Suprapubic skin (tissue), 4 donors: ENCODE measurements around the gene VSTM2B. TPM values are rescaled to one million over a fixed set of nuclear protein-coding genes. Genes with fewer than 3 reads are reported as not detected.

Source experiments
- DNase-seq, 2 donors: peaks; one replicate each; pipeline ENCODE4 v3.0.0-alpha.2; 2019; ENCODE audit warnings: low spot score in 2 of 2
- H3K27ac ChIP-seq: fragments of 200-600 bp; sonication (generic); one replicate; pipeline ENCODE4 v1.5.1; 2019
- H3K27me3 ChIP-seq: fragments of 200-600 bp; sonication (generic); one replicate; pipeline ENCODE4 v1.5.1; 2019
- H3K36me3 ChIP-seq: fragments of 200-600 bp; sonication (generic); one replicate; pipeline ENCODE4 v1.5.1; 2019
- H3K4me1 ChIP-seq: fragments of 200-600 bp; sonication (generic); one replicate; pipeline ENCODE4 v1.5.1; 2019
- H3K4me3 ChIP-seq: fragments of 200-600 bp; sonication (generic); one replicate; pipeline ENCODE4 v1.5.1; 2019; ENCODE audit warnings: mild to moderate bottlenecking
- H3K9me3 ChIP-seq: fragments of 200-600 bp; sonication (generic); one replicate; pipeline ENCODE4 v1.5.1; 2019
- EP300 ChIP-seq: sonication (generic); formaldehyde crosslinking; IDR thresholded peaks from one replicate; pipeline ENCODE4 v1.6.1; 2017; ENCODE audit warnings: antibody characterized with exemption
- POLR2A ChIP-seq, 2 donors: fragments of 450-650 bp; IDR thresholded peaks; one replicate each; pipeline ENCODE4 v1.6.1; 2017; ENCODE audit warnings: antibody characterized with exemption in 2 of 2, mild to moderate bottlenecking in 2 of 2, moderate library complexity in 2 of 2
- POLR2AphosphoS5 ChIP-seq, 3 donors: sonication (generic); formaldehyde crosslinking; IDR thresholded peaks; one replicate each; pipeline ENCODE4 v1.6.1; 2017; ENCODE audit warnings: antibody characterized with exemption in 3 of 3
- WGBS: methylation state at CpG from one replicate; pipeline ENCODE4 v1.1.5; 2018; 5-methylcytosine and 5-hydroxymethylcytosine counted together
- total RNA-seq, 4 donors: library from RNA; depleted of rRNA; stranded (reverse); fragments of >200 nt; gene quantifications; one replicate each; pipeline ENCODE4 v1.1.0, GENCODE V29; 2016
- TF ChIP-seq, protein P1 (sequence below), 2 donors: fragments of 200-600 bp in 1 of 2; fragments of 450-650 bp in 1 of 2; sonication (generic) in 1 of 2; IDR thresholded peaks; one replicate each; pipeline ENCODE4 v1.5.1; 2016 to 2019; ENCODE audit warnings: antibody characterized with exemption in 2 of 2, mild to moderate bottlenecking in 1 of 2, moderate library complexity in 1 of 2

VSTM2B gene
- total RNA-seq, 4 donors from 2014 or later: not detected

GRCh38 chr19:29547361-29547960 is 21.7 kb downstream of the VSTM2B start:
- H3K9me3 ChIP-seq: no peaks in the 10 kb centered on the region
- no peak for TF ChIP-seq POLR2AphosphoS5 (IDR thresholded peaks at IDR 0.05)
- no peak for TF ChIP-seq EP300
- TF ChIP-seq, protein P1, sequence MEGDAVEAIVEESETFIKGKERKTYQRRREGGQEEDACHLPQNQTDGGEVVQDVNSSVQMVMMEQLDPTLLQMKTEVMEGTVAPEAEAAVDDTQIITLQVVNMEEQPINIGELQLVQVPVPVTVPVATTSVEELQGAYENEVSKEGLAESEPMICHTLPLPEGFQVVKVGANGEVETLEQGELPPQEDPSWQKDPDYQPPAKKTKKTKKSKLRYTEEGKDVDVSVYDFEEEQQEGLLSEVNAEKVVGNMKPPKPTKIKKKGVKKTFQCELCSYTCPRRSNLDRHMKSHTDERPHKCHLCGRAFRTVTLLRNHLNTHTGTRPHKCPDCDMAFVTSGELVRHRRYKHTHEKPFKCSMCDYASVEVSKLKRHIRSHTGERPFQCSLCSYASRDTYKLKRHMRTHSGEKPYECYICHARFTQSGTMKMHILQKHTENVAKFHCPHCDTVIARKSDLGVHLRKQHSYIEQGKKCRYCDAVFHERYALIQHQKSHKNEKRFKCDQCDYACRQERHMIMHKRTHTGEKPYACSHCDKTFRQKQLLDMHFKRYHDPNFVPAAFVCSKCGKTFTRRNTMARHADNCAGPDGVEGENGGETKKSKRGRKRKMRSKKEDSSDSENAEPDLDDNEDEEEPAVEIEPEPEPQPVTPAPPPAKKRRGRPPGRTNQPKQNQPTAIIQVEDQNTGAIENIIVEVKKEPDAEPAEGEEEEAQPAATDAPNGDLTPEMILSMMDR (IDR thresholded peaks at IDR 0.05): no peak
- TF ChIP-seq POLR2A (IDR thresholded peaks at IDR 0.05): no peak
- no peak overlapping the region for H3K27ac ChIP-seq
- H3K4me1 ChIP-seq: no peaks in the 10 kb centered on the region
- H3K4me3 ChIP-seq: no peak overlapping the region
- no peaks in the 10 kb centered on the region for H3K36me3 ChIP-seq
- DNase-seq: peak in 1 of 2 donors; percentile 24
- WGBS: 64% methylated on average over 7 of the region's 7 CpGs
- H3K27me3 ChIP-seq: no peaks in the 10 kb centered on the region

DNA sequence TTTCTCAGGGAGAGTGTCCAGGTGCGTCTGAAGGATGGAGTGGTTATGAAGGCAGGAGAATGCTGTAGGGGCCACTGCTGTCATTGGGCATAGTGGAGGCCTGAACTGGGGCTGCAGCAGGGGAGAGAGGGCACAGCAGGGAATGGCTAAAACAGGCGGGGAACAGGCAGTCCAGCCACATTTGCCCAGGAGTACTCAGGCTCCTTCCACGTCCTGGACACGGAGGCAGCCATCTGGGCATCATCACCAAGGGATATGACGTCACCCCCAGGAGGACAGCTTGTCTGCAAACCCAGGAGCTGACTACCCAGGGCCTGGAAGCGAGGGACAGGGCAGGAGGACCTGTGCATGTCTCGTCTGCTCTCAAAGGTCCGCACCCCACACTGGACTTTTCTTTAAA is 22.2 kb downstream of the VSTM2B start:
- no peaks in the 10 kb centered on the region for H3K4me1 ChIP-seq
- no peaks in the 10 kb centered on the region for H3K9me3 ChIP-seq
- H3K36me3 ChIP-seq: no peaks in the 10 kb centered on the region
- WGBS: 82% methylated on average over 4 of the region's 8 CpGs
- H3K4me3 ChIP-seq: no peak overlapping the region
- no peak overlapping the region for H3K27ac ChIP-seq
- TF ChIP-seq EP300 (no peak), POLR2AphosphoS5 (IDR thresholded peaks at IDR 0.05) (no peak), POLR2A (IDR thresholded peaks at IDR 0.05) (no peak)
- TF ChIP-seq, protein P1 (IDR thresholded peaks at IDR 0.05): no peak
- H3K27me3 ChIP-seq: no peaks in the 10 kb centered on the region
- peak in 1 of 2 donors; percentile 34 for DNase-seq

DNA sequence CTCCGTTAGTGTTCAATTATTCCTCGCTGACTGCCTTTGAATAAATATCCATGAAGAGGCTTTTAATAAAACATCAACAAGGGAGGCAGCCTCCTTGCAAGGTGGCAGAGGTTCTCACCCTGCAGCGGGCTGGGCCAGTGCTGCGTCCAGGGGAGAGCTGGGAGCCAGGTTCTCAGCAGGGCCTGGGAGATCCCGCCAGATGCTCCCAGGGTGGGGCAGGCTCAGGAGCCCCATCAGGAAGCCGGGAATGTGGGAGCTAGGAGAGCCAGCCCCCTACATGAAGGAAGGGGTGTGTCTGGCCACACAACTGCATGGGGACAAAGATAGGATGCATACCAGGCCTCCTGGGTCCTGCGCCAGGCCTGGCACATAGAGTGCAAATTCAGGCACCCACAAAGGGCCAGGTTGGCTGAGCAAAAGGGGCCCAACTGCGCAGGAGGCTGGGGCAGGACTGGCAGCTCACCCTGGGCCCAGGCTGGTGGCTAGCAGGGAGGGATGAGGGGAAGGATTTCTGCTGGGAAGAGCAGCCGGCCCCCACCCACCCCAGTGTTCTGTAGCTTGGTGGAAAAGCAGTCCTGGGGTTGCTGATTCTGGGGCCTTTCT is 22.8 kb downstream of the VSTM2B start:
- H3K27me3 ChIP-seq: no peaks in the 10 kb centered on the region
- WGBS: 75% methylated on average over 8 of the region's 9 CpGs
- no peaks in the 10 kb centered on the region for H3K4me1 ChIP-seq
- no peak overlapping the region for H3K4me3 ChIP-seq
- peak in 1 of 2 donors; percentile 60 for DNase-seq
- H3K27ac ChIP-seq: no peak overlapping the region
- no peaks in the 10 kb centered on the region for H3K9me3 ChIP-seq
- no peaks in the 10 kb centered on the region for H3K36me3 ChIP-seq
- TF ChIP-seq EP300: no peak
- no peak for TF ChIP-seq POLR2AphosphoS5 (IDR thresholded peaks at IDR 0.05)
- TF ChIP-seq, protein P1 (IDR thresholded peaks at IDR 0.05): no peak
- no peak for TF ChIP-seq POLR2A (IDR thresholded peaks at IDR 0.05)

GRCh38 chr19:29549105-29550070 is 23.6 kb downstream of the VSTM2B start:
- TF ChIP-seq POLR2A (IDR thresholded peaks at IDR 0.05) (no peak), POLR2AphosphoS5 (IDR thresholded peaks at IDR 0.05) (no peak), EP300 (no peak)
- TF ChIP-seq, protein P1 (IDR thresholded peaks at IDR 0.05): no peak
- peak in 1 of 2 donors; percentile 78 for DNase-seq
- Histone ChIP-seq H3K27me3 (no peaks in the 10 kb centered on the region), H3K27ac (no peak overlapping the region), H3K9me3 (no peaks in the 10 kb centered on the region), H3K4me3 (no peak overlapping the region), H3K36me3 (no peaks in the 10 kb centered on the region), H3K4me1 (no peaks in the 10 kb centered on the region)
- 68% methylated on average over 3 of the region's 9 CpGs for WGBS

GRCh38 chr19:29550896-29551295 is 25.1 kb downstream of the VSTM2B start:
- no peak overlapping the region for H3K27ac ChIP-seq
- no peaks in the 10 kb centered on the region for H3K4me1 ChIP-seq
- WGBS: 79% methylated on average over 5 of the region's 5 CpGs
- no peaks in the 10 kb centered on the region for H3K27me3 ChIP-seq
- no peak overlapping the region for H3K4me3 ChIP-seq
- no peak for DNase-seq
- no peak for TF ChIP-seq POLR2A (IDR thresholded peaks at IDR 0.05)
- H3K9me3 ChIP-seq: no peaks in the 10 kb centered on the region
- H3K36me3 ChIP-seq: no peaks in the 10 kb centered on the region
